HepG2 (cell line): Measurements from ENCODE around the gene BPHL. TPM values are rescaled to one million over a fixed set of nuclear protein-coding genes. Genes with fewer than 3 reads are reported as not detected.

Experiments used
- AGO2 ChIP-seq: fragments of 200-400 bp; formaldehyde crosslinking; optimal IDR thresholded peaks from 2 replicates; pipeline ENCODE3; 2017; ENCODE audit warnings: mild to moderate bottlenecking, low read depth, low read length, moderate library complexity
- ARNTL ChIP-seq: sonication (generic); formaldehyde crosslinking; IDR thresholded peaks from 2 replicates; pipeline ENCODE4 v1.4.0; 2020; ENCODE audit warnings: mild to moderate bottlenecking, missing genetic modification reagents
- EEA1 ChIP-seq: sonication (generic); formaldehyde crosslinking; IDR thresholded peaks from 2 replicates; pipeline ENCODE4 v1.5.1; 2020; ENCODE audit warnings: mild to moderate bottlenecking, missing genetic modification reagents, borderline replicate concordance
- HDAC6 ChIP-seq: fragments of 200-600 bp; sonication (generic); IDR thresholded peaks from 2 replicates; pipeline ENCODE4 v1.7.0; 2017; ENCODE audit warnings: mild to moderate bottlenecking, antibody characterized with exemption, low read length, low read depth
- JDP2 ChIP-seq: sonication (generic); formaldehyde crosslinking; IDR thresholded peaks from 2 replicates; pipeline ENCODE4 v1.8.1; 2022; ENCODE audit warnings: missing genetic modification reagents, borderline replicate concordance
- KDM4B ChIP-seq: sonication (generic); formaldehyde crosslinking; IDR thresholded peaks from 2 replicates; pipeline ENCODE4 v1.4.0; 2020; ENCODE audit warnings: missing genetic modification reagents
- MYC ChIP-seq: sonication (generic); formaldehyde crosslinking; IDR thresholded peaks from 2 replicates; pipeline ENCODE4 v1.9.0; 2021; ENCODE audit warnings: missing genetic modification reagents, borderline replicate concordance
- NR2C2 ChIP-seq: sonication (generic); formaldehyde crosslinking; IDR thresholded peaks from 2 replicates; pipeline ENCODE4 v1.4.0; 2020; ENCODE audit warnings: missing genetic modification reagents, mild to moderate bottlenecking, moderate library complexity, borderline replicate concordance
- PAXIP1 ChIP-seq: sonication (generic); formaldehyde crosslinking; conservative IDR thresholded peaks from 2 replicates; pipeline ENCODE4 v1.4.0; 2020; ENCODE audit warnings: mild to moderate bottlenecking, missing genetic modification reagents, moderate library complexity
- SALL1 ChIP-seq: sonication (generic); formaldehyde crosslinking; IDR thresholded peaks from 2 replicates; pipeline ENCODE4 v1.8.0; 2022; ENCODE audit warnings: mild to moderate bottlenecking, missing genetic modification reagents
- SNAPC5 ChIP-seq: sonication (generic); formaldehyde crosslinking; IDR thresholded peaks from 2 replicates; pipeline ENCODE4 v1.8.1; 2023; ENCODE audit warnings: mild to moderate bottlenecking, missing genetic modification reagents, borderline replicate concordance
- SNRNP70 ChIP-seq: fragments of 200-400 bp; formaldehyde crosslinking; IDR thresholded peaks from 2 replicates; pipeline ENCODE4 v1.6.1; 2017; ENCODE audit warnings: mild to moderate bottlenecking, low read depth, low read length, moderate library complexity
- TSC22D2 ChIP-seq: sonication (generic); formaldehyde crosslinking; IDR thresholded peaks from 2 replicates; pipeline ENCODE4 v1.5.1; 2020; ENCODE audit warnings: missing genetic modification reagents, mild to moderate bottlenecking, borderline replicate concordance
- YEATS4 ChIP-seq: sonication (generic); formaldehyde crosslinking; IDR thresholded peaks from 2 replicates; pipeline ENCODE4 v1.4.0; 2020; ENCODE audit warnings: missing genetic modification reagents, borderline replicate concordance
- YY1 ChIP-seq: IDR thresholded peaks from 2 replicates; pipeline ENCODE4 v1.6.1; 2011; ENCODE audit warnings: low read length, low read depth, moderate library complexity, mild to moderate bottlenecking; ENCODE audit not compliant: insufficient read depth, insufficient replicate concordance
- ZBTB25 ChIP-seq: IDR thresholded peaks from 2 replicates; pipeline ENCODE4 v1.6.1; 2018; ENCODE audit warnings: missing genetic modification reagents
- ZBTB37 ChIP-seq: sonication (generic); formaldehyde crosslinking; IDR thresholded peaks from 2 replicates; pipeline ENCODE4 v1.4.0; 2020; ENCODE audit warnings: mild to moderate bottlenecking, missing genetic modification reagents
- ZBTB38 ChIP-seq: sonication (generic); formaldehyde crosslinking; IDR thresholded peaks from 2 replicates; pipeline ENCODE4 v1.5.1; 2020; ENCODE audit warnings: mild to moderate bottlenecking, missing genetic modification reagents
- ZNF33A ChIP-seq: sonication (generic); formaldehyde crosslinking; IDR thresholded peaks from 2 replicates; pipeline ENCODE4 v1.5.1; 2020; ENCODE audit warnings: missing genetic modification reagents, mild to moderate bottlenecking, moderate library complexity, borderline replicate concordance
- ZNF343 ChIP-seq: sonication (generic); formaldehyde crosslinking; IDR thresholded peaks from 2 replicates; pipeline ENCODE4 v1.4.0; 2020; ENCODE audit warnings: mild to moderate bottlenecking, missing genetic modification reagents
- ZNF550 ChIP-seq: sonication (generic); formaldehyde crosslinking; IDR thresholded peaks from 2 replicates; pipeline ENCODE4 v1.4.0; 2020; ENCODE audit warnings: mild to moderate bottlenecking, missing genetic modification reagents, borderline replicate concordance
- ZNF670 ChIP-seq: sonication (generic); formaldehyde crosslinking; IDR thresholded peaks from 2 replicates; pipeline ENCODE4 v1.8.0; 2022; ENCODE audit warnings: mild to moderate bottlenecking, missing genetic modification reagents, borderline replicate concordance
- ZNF83 ChIP-seq: sonication (generic); formaldehyde crosslinking; IDR thresholded peaks from 2 replicates; pipeline ENCODE4 v1.4.0; 2020; ENCODE audit warnings: missing genetic modification reagents, mild to moderate bottlenecking, borderline replicate concordance
- polyA plus RNA-seq, 8 experiments: library from polyadenylated mRNA; depleted of rRNA in 3 of 8; stranded (reverse) in 7 of 8; unstranded in 1 of 8; fragments of >200 nt; fragmentation: Illumina TruSeq in 4 of 8; extraction: Trizol in 4 of 8; gene quantifications; 2 replicates each; pipeline versions ENCODE4 v1.2.1 to v1.2.3, GENCODE V29; 2011 to 2016; ENCODE audit warnings: low read depth in 4 of 8, missing spikeins in 1 of 8, mixed read lengths in 1 of 8; ENCODE audit not compliant: insufficient read depth in 1 of 8
- total RNA-seq, 5 experiments: library from RNA; depleted of rRNA; stranded (reverse); fragments of >200 nt; fragmentation: Illumina TruSeq; extraction: Trizol; gene quantifications; 2 replicates each; pipeline ENCODE4 v1.2.3, GENCODE V29; 2016; ENCODE audit warnings: low read depth in 1 of 5

The BPHL gene
- total and polyA plus RNA-seq, 2 of the 13 experiments (the other 11 are each of a cell fraction or from before 2014, with no cell fraction given): 37.8 to 39.5 TPM

GRCh38 chr6:3119040-3119723, 671 bp downstream of the BPHL start (continued):
- TF ChIP-seq EEA1 (CRISPR knock-in tag) (0 out of 2 replicates have a peak, but pooled peaks have one; percentile 77), ZNF33A (CRISPR knock-in tag) (peak; percentile 93; the same call in 1 of the 2 replicates), SNAPC5 (CRISPR knock-in tag) (0 out of 2 replicates have a peak, but pooled peaks have one; percentile 24), ZBTB37 (CRISPR knock-in tag) (0 out of 2 replicates have a peak, but pooled peaks have one; percentile 21), ZBTB38 (CRISPR knock-in tag) (no peak), MYC (no peak), YY1 (no peak), ZNF343 (0 out of 2 replicates have a peak, but pooled peaks have one; percentile 64), KDM4B (CRISPR knock-in tag) (no peak), TSC22D2 (CRISPR knock-in tag) (0 out of 2 replicates have a peak, but pooled peaks have one; percentile 7), HDAC6 (no peak), ZNF83 (CRISPR knock-in tag) (0 out of 2 replicates have a peak, but pooled peaks have one; percentile 16), ZBTB25 (no peak), PAXIP1 (CRISPR knock-in tag) (peak; percentile 44; the same call in 1 of the 2 replicates), NR2C2 (CRISPR knock-in tag) (peak; percentile 63; the same call in 1 of the 2 replicates), AGO2 (peak; percentile 11), SALL1 (CRISPR knock-in tag) (peak; percentile 51; the same call in 1 of the 2 replicates), ZNF670 (CRISPR knock-in tag) (0 out of 2 replicates have a peak, but pooled peaks have one; percentile 82), ARNTL (peak; percentile 21; the same call in 1 of the 2 replicates), JDP2 (no peak), ZNF550 (CRISPR knock-in tag) (0 out of 2 replicates have a peak, but pooled peaks have one; percentile 44), SNRNP70 (no peak), YEATS4 (CRISPR knock-in tag) (peak; percentile 7; the same call in 1 of the 2 replicates)
